ENCODE results near the gene PRKAG3.

DNA sequence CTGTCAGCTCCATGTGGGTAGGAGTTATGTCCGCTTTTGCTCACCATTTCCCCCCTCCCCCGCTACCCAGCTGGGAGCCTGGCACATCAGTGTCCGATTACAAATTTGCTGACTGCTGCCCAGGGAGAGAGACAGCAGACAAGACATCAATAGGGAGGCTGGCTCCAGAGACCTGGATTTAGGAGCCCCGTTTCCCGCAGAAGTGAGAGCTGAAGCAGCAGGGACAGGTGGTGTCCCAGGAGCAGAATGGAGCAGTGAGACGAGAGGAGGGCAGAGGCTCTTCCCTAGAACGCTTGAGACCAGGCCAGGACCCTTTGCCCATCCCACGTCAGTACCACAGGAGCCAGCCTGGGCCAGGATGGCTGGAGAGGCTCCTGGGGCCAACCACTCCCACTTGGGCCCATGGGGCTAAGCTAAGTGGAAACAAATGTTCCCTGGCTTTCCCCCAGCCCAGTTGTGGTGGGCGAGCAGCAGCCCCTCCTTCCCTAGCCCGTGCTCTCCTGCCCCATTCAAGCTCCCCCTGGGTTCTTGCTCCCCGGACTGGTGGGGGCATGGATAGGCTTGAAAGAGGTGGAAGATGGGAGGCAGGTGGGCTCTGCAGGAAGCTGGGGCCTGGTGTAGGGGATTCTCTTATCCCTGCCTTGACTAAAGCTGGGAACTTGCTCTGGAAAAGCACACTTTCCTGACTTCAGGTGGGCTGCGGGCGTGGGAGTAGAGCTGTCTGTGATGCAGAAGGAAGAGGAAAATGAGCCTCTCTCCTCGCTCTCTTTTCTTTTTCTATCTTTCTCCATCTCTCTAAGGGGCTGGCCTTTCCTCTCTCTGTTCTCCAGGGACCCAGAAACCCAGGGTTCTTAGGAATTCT is 23.9 kb upstream of the PRKAG3 start:
- TF ChIP-seq POLR2A (IDR thresholded peaks at IDR 0.05): no peak
- no peak for TF ChIP-seq CTCF (IDR thresholded peaks at IDR 0.05)
